GM19043 (cell line): ENCODE results near the gene METRNL.

ENCODE experiments used
- ATAC-seq: cut with Tn5 transposase; IDR thresholded peaks from one replicate; pipeline ENCODE4 v1.9.1; 2021; ENCODE audit warnings: low read depth; ENCODE audit not compliant: unreplicated experiment

METRNL gene

GRCh38 chr17:83078378-83079351, 744 bp upstream of the METRNL start:
- ATAC-seq, result no peak

- ATAC-seq, result no peak
Observed at GRCh38 chr17:83079766-83080578, 563 bp downstream of the METRNL start.

GRCh38 chr17:83080579-83080857, 1.1 kb downstream of the METRNL start:
- no peak for ATAC-seq

- no peak for ATAC-seq
Observed at GRCh38 chr17:83080858-83081683, 1.7 kb downstream of the METRNL start.

- no peak for ATAC-seq
Observed at GRCh38 chr17:83081684-83082201, 2.3 kb downstream of the METRNL start.

GRCh38 chr17:83082424-83082823, 3.0 kb downstream of the METRNL start:
- ATAC-seq, result no peak

GRCh38 chr17:83082909-83083367, 3.5 kb downstream of the METRNL start:
- ATAC-seq, result no peak

GRCh38 chr17:83083368-83084201, 4.2 kb downstream of the METRNL start:
- no peak for ATAC-seq

- ATAC-seq, result no peak
Observed at GRCh38 chr17:83084214-83084613, 4.8 kb downstream of the METRNL start.

GRCh38 chr17:83084621-83085056, 5.2 kb downstream of the METRNL start:
- no peak for ATAC-seq

- no peak for ATAC-seq
Observed at GRCh38 chr17:83085103-83085502, 5.7 kb downstream of the METRNL start.

GRCh38 chr17:83085526-83086198, 6.3 kb downstream of the METRNL start:
- no peak for ATAC-seq

- no peak for ATAC-seq
Observed at GRCh38 chr17:83086199-83086880, 6.9 kb downstream of the METRNL start.

GRCh38 chr17:83086907-83087787, 7.7 kb downstream of the METRNL start:
- no peak for ATAC-seq

GRCh38 chr17:83087788-83088360, 8.5 kb downstream of the METRNL start:
- ATAC-seq, result no peak

- no peak for ATAC-seq
Observed at GRCh38 chr17:83088451-83088850, 9.0 kb downstream of the METRNL start.

GRCh38 chr17:83088909-83089308, 9.5 kb downstream of the METRNL start:
- no peak for ATAC-seq
